ENCODE data around the gene FLYWCH1.
A peak's percentile ranks its signal among the peaks of the same experiment; 100 is the strongest.

FLYWCH1 gene

GRCh38 chr16:2900526-2901075 lies 11.1 kb upstream of the FLYWCH1 start:
- DNase-seq: no peak

DNA sequence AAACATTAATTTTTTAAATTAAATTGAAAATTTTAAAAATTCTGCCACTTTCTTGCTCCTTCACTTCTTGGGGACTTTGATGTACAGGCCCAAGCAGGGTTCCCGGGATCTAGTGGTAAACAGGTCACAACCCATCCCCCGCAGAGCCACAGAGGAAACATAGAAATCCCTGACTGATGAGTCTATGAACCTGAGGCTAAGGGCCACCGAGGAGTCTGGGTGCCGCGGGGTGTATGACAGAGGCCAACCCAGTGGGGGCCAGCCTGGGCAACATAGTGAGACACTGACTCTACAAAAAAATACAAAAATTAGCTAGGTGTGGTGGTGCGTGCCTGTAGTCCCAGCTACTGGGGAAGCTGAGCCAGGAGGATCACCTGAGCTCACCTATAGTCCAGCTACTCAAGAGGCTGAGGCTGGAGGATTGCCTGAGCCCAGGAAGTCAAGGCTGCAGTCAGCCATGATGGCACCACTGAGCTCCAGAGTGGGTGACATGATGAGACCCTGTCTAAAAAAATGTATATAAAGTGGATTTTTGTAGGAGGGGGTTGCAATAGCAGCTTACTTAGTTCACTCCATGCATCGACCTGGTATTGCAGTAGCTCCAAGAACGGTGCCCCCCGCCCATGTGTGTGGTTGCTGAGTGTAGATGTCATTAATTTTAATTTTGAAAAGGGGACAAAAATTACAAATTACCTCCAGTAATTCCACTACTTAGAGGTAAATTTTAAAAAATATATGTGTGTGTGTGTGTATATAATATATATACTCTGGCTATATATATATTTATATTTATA lies 9.2 kb upstream of the FLYWCH1 start:
- DNase-seq: no peak

GRCh38 chr16:2904100-2904921 lies 7.4 kb upstream of the FLYWCH1 start:
- DNase-seq: peak; percentile 93

GRCh38 chr16:2904922-2905240 lies 6.8 kb upstream of the FLYWCH1 start:
- no peak for DNase-seq

GRCh38 chr16:2905241-2905987 lies 6.3 kb upstream of the FLYWCH1 start:
- DNase-seq: peak; percentile 99

- no peak for DNase-seq
Measured at GRCh38 chr16:2905988-2906387, 5.7 kb upstream of the FLYWCH1 start.

- DNase-seq: peak; percentile 70
Measured at GRCh38 chr16:2907084-2907753, 4.5 kb upstream of the FLYWCH1 start.

DNA sequence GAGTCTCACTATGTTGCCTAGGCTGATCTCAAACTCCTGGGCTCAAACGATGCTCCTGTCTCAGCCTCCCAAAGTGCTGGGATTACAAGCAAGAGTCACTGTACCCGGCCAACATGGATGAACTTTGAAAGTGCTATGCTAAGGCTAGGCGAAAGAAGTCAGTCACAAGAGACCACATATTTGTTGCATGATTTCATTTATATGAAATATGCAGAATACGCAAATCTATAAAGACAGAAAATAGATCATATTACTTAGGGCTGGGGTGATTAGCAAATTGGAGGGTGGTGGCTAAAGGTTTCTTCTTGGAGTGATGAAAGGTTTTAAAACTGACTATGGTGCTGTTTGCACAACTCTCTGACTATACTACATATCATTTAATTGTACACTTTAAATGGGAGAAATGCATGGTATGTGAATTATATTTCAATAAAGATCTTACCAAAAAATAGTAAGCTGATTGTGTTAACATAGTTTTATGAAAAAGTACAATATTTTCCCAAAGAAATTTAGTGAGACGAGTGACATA lies 1.2 kb upstream of the FLYWCH1 start:
- peak; percentile 14 for DNase-seq

GRCh38 chr16:2912330-2913199 lies 834 bp downstream of the FLYWCH1 start:
- peak; percentile 54 for DNase-seq

GRCh38 chr16:2913603-2914002 lies 1.9 kb downstream of the FLYWCH1 start:
- no peak for DNase-seq

- no peak for DNase-seq
Measured at GRCh38 chr16:2914233-2914632, 2.5 kb downstream of the FLYWCH1 start.

DNA sequence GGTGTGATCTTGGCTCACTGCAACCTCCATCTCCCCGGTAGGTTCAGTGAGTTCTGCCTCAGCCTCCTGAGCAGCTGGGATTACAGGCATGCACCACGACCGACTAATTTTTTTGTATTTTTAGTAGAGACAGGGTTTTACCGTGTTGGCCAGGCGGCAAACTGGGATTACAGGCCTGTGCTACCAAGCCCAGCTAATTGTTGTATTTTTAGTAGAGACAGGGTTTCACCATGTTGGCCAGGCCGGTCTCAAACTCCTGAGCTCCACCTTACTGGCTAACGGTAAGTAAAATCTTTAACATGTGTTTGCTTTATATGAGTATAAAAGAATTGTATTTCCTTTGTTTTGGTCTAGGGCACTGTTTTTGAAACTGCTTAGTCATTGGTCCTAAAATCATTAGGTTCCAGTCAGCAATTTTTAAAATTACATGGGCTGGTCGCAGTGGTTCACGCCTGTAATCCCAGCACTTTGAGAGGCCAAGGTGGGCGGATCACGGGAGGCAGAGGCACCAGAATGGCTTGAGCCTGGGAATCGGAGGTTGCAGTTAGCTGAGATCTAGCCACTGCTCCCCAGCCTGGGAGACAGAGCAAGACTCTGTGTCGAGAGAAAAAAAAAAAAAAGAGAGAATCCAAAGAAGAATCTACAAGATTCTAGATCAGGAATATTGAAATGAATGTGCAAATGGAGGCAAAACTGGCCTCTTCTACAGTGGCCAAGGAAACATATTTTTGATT lies 3.6 kb downstream of the FLYWCH1 start:
- DNase-seq: no peak

GRCh38 chr16:2919511-2920255 lies 8.0 kb downstream of the FLYWCH1 start:
- DNase-seq: peak; percentile 75

GRCh38 chr16:2923481-2923880 lies 11.8 kb downstream of the FLYWCH1 start:
- DNase-seq: no peak

DNA sequence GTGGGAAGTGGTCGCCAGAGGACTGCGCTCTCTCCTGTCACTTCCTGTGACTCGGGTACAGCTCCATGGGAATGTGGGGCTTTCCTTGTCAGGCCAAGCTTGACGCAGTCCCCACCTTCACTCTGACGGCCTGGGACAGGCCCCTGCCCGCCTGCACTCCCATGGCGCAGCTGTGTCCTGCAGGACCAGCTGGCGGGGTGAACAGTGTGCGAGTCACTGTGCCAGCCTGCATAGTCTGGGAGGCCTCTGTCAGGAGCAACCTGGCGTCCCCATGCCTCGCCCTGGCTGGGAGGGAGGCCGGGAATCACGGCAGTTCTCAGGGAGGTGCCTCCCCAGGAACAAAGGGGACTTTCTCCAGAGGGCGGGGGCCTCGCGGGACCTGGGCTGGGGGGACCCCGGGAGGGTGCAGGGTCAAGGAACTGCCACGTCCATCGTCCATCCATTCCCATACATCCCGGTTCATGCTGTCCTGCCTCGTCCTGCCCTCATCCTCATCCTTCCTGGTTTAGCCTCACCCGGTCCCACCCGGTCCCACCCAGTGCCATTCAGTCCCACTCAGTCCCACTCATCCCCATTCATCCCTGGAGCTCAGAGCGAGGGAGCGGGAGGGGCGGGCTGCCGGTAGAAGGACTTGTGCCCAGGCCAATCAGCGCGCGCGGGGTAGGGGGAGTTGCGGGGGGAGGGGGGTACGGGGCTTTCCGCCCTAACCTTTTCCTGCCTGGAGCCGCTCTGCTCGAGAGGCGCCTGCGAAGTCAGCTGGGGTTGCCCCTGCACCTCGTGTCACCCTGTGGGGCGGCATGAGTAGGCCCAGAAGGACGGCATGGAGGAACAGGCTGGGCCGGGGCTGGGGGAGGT lies 13.4 kb downstream of the FLYWCH1 start:
- DNase-seq: no peak

GRCh38 chr16:2925951-2926649 lies 14.4 kb downstream of the FLYWCH1 start:
- no peak for DNase-seq

GRCh38 chr16:2926650-2926999 lies 14.9 kb downstream of the FLYWCH1 start:
- no peak for DNase-seq

- DNase-seq: peak; percentile 94
Measured at GRCh38 chr16:2927010-2927646, 15.4 kb downstream of the FLYWCH1 start.

All from OCI-M1 (cell line).